SK-N-SH (cell line): ENCODE measurements around the gene PLXNB1.

Experiments
- EZH2phosphoT487 ChIP-seq: fragments of 200-600 bp; sonication (generic); IDR thresholded peaks from 2 replicates; pipeline ENCODE4 v1.6.1; 2017; ENCODE audit warnings: low read depth, mixed run types, mild to moderate bottlenecking, antibody characterized with exemption, moderate library complexity, borderline replicate concordance
- FOXM1 ChIP-seq: IDR thresholded peaks from 2 replicates; pipeline ENCODE4 v1.4.0; 2012; ENCODE audit warnings: low read depth, mild to moderate bottlenecking
- GABPA ChIP-seq: IDR thresholded peaks from 2 replicates; pipeline ENCODE4 v1.4.0; 2012; ENCODE audit warnings: low read depth, mild to moderate bottlenecking
- NFIC ChIP-seq: IDR thresholded peaks from 2 replicates; pipeline ENCODE4 v1.4.0; 2012; ENCODE audit warnings: borderline replicate concordance
- POLR2AphosphoS5 ChIP-seq: IDR thresholded peaks from 2 replicates; pipeline ENCODE4 v1.6.1; 2012; ENCODE audit warnings: low read depth, low read length
- RCOR1 ChIP-seq: fragments of 150-350 bp; IDR thresholded peaks from 2 replicates; pipeline ENCODE4 v1.6.1; 2017; ENCODE audit warnings: antibody characterized with exemption, low read length
- RFX5 ChIP-seq: IDR thresholded peaks from 2 replicates; pipeline ENCODE4 v1.6.1; 2012; ENCODE audit warnings: mild to moderate bottlenecking, improper control_type of control experiment, low read length
- TAF1 ChIP-seq: IDR thresholded peaks from 2 replicates; pipeline ENCODE4 v1.6.1; 2012; ENCODE audit warnings: low read depth, mild to moderate bottlenecking, low read length, moderate library complexity, borderline replicate concordance
- TEAD4 ChIP-seq: IDR thresholded peaks from 2 replicates; pipeline ENCODE4 v1.4.0; 2012; ENCODE audit warnings: mild to moderate bottlenecking, borderline replicate concordance; ENCODE audit not compliant: insufficient read depth
- TF ChIP-seq, protein P1 (sequence below): fragments of 200-600 bp; sonication (generic); IDR thresholded peaks from 2 replicates; pipeline ENCODE4 v1.6.1; 2017; ENCODE audit warnings: antibody characterized with exemption, mild to moderate bottlenecking, moderate library complexity
- TF ChIP-seq, protein P2 (sequence below): IDR thresholded peaks from 2 replicates; pipeline ENCODE4 v1.6.1; 2012; ENCODE audit warnings: mild to moderate bottlenecking, low read depth, low read length, moderate library complexity

DNA sequence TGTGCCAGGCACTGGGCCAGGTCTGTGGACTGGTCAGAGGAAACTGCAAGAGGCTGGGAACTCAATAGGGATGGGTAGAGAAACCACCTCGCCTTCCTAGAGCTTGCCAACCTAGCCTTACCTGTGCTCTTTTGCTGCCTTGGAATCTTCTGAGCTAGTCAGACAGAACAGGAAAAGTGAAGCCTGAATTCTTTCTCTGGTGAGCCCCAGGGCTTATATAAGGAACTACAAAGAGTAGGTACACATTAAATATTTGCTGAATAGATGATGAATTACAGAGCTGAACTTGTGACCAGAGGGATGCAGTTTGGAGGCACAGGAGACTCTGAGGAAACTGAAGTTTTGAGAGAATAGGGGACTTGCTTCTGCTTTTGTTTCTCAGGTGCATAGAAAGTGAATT, 73.5 kb downstream of the PLXNB1 start:
- TF ChIP-seq EZH2phosphoT487 (no peak), GABPA (no peak), NFIC (no peak), TEAD4 (no peak), RFX5 (no peak), FOXM1 (no peak), POLR2AphosphoS5 (no peak), TAF1 (no peak), RCOR1 (no peak)
- TF ChIP-seq, protein P1, sequence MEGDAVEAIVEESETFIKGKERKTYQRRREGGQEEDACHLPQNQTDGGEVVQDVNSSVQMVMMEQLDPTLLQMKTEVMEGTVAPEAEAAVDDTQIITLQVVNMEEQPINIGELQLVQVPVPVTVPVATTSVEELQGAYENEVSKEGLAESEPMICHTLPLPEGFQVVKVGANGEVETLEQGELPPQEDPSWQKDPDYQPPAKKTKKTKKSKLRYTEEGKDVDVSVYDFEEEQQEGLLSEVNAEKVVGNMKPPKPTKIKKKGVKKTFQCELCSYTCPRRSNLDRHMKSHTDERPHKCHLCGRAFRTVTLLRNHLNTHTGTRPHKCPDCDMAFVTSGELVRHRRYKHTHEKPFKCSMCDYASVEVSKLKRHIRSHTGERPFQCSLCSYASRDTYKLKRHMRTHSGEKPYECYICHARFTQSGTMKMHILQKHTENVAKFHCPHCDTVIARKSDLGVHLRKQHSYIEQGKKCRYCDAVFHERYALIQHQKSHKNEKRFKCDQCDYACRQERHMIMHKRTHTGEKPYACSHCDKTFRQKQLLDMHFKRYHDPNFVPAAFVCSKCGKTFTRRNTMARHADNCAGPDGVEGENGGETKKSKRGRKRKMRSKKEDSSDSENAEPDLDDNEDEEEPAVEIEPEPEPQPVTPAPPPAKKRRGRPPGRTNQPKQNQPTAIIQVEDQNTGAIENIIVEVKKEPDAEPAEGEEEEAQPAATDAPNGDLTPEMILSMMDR, result no peak
- TF ChIP-seq, protein P2, sequence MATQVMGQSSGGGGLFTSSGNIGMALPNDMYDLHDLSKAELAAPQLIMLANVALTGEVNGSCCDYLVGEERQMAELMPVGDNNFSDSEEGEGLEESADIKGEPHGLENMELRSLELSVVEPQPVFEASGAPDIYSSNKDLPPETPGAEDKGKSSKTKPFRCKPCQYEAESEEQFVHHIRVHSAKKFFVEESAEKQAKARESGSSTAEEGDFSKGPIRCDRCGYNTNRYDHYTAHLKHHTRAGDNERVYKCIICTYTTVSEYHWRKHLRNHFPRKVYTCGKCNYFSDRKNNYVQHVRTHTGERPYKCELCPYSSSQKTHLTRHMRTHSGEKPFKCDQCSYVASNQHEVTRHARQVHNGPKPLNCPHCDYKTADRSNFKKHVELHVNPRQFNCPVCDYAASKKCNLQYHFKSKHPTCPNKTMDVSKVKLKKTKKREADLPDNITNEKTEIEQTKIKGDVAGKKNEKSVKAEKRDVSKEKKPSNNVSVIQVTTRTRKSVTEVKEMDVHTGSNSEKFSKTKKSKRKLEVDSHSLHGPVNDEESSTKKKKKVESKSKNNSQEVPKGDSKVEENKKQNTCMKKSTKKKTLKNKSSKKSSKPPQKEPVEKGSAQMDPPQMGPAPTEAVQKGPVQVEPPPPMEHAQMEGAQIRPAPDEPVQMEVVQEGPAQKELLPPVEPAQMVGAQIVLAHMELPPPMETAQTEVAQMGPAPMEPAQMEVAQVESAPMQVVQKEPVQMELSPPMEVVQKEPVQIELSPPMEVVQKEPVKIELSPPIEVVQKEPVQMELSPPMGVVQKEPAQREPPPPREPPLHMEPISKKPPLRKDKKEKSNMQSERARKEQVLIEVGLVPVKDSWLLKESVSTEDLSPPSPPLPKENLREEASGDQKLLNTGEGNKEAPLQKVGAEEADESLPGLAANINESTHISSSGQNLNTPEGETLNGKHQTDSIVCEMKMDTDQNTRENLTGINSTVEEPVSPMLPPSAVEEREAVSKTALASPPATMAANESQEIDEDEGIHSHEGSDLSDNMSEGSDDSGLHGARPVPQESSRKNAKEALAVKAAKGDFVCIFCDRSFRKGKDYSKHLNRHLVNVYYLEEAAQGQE, result no peak
